WTC11 (cell line): ENCODE data around the gene RAB1B. TPM values are rescaled to one million over a fixed set of nuclear protein-coding genes. Genes with fewer than 3 reads are reported as not detected.

ENCODE experiments used
- ATAC-seq: fragments of 200-7000 bp; cut with Tn5 transposase; 2 replicates; pipeline ENCODE4 v1.10.0; 2021; ENCODE audit warnings: mild to moderate bottlenecking, moderate library complexity
- CTCF ChIA-PET: fragments of 300-600 bp; sonication (Branson Sonifier 250); formaldehyde crosslinking; loops from one replicate; lab custom pipeline; 2021; ENCODE audit warnings: antibody characterized with exemption; lab: Charles Lee
- POLR2A ChIA-PET: fragments of 350-600 bp; sonication (Branson Sonifier 250); formaldehyde crosslinking; loops from one replicate; lab custom pipeline; 2021; ENCODE audit warnings: antibody characterized with exemption; lab: Charles Lee
- DNase-seq: peaks from one replicate; pipeline ENCODE4 v3.0.0; 2021; ENCODE audit warnings: low spot score
- H3K27ac Mint-ChIP-seq: 2 replicates; pipeline ENCODE4 v1.8.0; 2021; ENCODE audit warnings: mixed read lengths
- H3K27me3 Mint-ChIP-seq: 2 replicates; pipeline ENCODE4 v1.8.0; 2021; ENCODE audit warnings: low read depth, mild to moderate bottlenecking, moderate library complexity, mixed read lengths
- H3K36me3 Mint-ChIP-seq: 2 replicates; pipeline ENCODE4 v1.8.0; 2021; ENCODE audit warnings: mixed read lengths
- H3K4me1 Mint-ChIP-seq: 2 replicates; pipeline ENCODE4 v1.8.0; 2022; ENCODE audit warnings: mixed read lengths
- H3K4me3 Mint-ChIP-seq: 2 replicates; pipeline ENCODE4 v1.8.0; 2021; ENCODE audit warnings: mild to moderate bottlenecking, moderate library complexity, mixed read lengths
- H3K9me3 Mint-ChIP-seq: 2 replicates; pipeline ENCODE4 v1.8.0; 2021; ENCODE audit warnings: mixed read lengths
- ATF1 ChIP-seq: sonication (generic); formaldehyde crosslinking; IDR thresholded peaks from 2 replicates; pipeline ENCODE4 v1.8.1; 2023; ENCODE audit warnings: mild to moderate bottlenecking, moderate library complexity, missing genetic modification reagents
- ATF2 ChIP-seq: sonication (generic); formaldehyde crosslinking; IDR thresholded peaks from 2 replicates; pipeline ENCODE4 v1.8.1; 2022; ENCODE audit warnings: low read depth, missing genetic modification reagents, borderline replicate concordance
- CREM ChIP-seq: sonication (generic); formaldehyde crosslinking; IDR thresholded peaks from 2 replicates; pipeline ENCODE4 v1.8.1; 2022; ENCODE audit warnings: mild to moderate bottlenecking, missing genetic modification reagents, moderate library complexity
- CTCF ChIP-seq: fragments of 200-600 bp; IDR thresholded peaks from 2 replicates; pipeline ENCODE4 v1.8.0; 2022; ENCODE audit warnings: antibody characterized with exemption
- GABPB1 ChIP-seq: sonication (generic); formaldehyde crosslinking; IDR thresholded peaks from 2 replicates; pipeline ENCODE4 v1.8.1; 2023; ENCODE audit warnings: mild to moderate bottlenecking, missing genetic modification reagents
- MYBL2 ChIP-seq: sonication (generic); formaldehyde crosslinking; IDR thresholded peaks from 2 replicates; pipeline ENCODE4 v1.8.1; 2023; ENCODE audit warnings: mild to moderate bottlenecking, moderate library complexity, missing genetic modification reagents
- OVOL2 ChIP-seq: fragments of 250-450 bp; sonication (Bioruptor Pico); IDR thresholded peaks from 2 replicates; pipeline ENCODE4 v1.9.0; 2021; ENCODE audit warnings: mild to moderate bottlenecking, borderline replicate concordance
- RELA ChIP-seq: sonication (generic); formaldehyde crosslinking; IDR thresholded peaks from 2 replicates; pipeline ENCODE4 v1.8.1; 2022; ENCODE audit warnings: missing genetic modification reagents, mild to moderate bottlenecking, borderline replicate concordance
- RORB ChIP-seq: fragments of 250-450 bp; sonication (Bioruptor Pico); IDR thresholded peaks from 2 replicates; pipeline ENCODE4 v1.9.0; 2021; ENCODE audit warnings: mild to moderate bottlenecking
- SMAD4 ChIP-seq: sonication (generic); formaldehyde crosslinking; IDR thresholded peaks from 2 replicates; pipeline ENCODE4 v1.8.0; 2022; ENCODE audit warnings: mild to moderate bottlenecking, missing genetic modification reagents
- TEAD1 ChIP-seq: sonication (generic); formaldehyde crosslinking; IDR thresholded peaks from 2 replicates; pipeline ENCODE4 v1.8.0; 2022; ENCODE audit warnings: mild to moderate bottlenecking, missing genetic modification reagents
- TEAD4 ChIP-seq: sonication (generic); formaldehyde crosslinking; IDR thresholded peaks from 2 replicates; pipeline ENCODE4 v1.8.0; 2022; ENCODE audit warnings: mild to moderate bottlenecking, missing genetic modification reagents
- ZBTB21 ChIP-seq: sonication (generic); formaldehyde crosslinking; IDR thresholded peaks from 2 replicates; pipeline ENCODE4 v1.8.1; 2023; ENCODE audit warnings: mild to moderate bottlenecking, missing genetic modification reagents, borderline replicate concordance
- ZNF232 ChIP-seq: sonication (generic); formaldehyde crosslinking; IDR thresholded peaks from 2 replicates; pipeline ENCODE4 v1.8.0; 2022; ENCODE audit warnings: mild to moderate bottlenecking, missing genetic modification reagents
- ZNF263 ChIP-seq: sonication (generic); formaldehyde crosslinking; IDR thresholded peaks from 2 replicates; pipeline ENCODE4 v1.8.1; 2022; ENCODE audit warnings: low read depth, mild to moderate bottlenecking, moderate library complexity, missing genetic modification reagents
- ZNF416 ChIP-seq: fragments of 250-450 bp; sonication (Bioruptor Pico); IDR thresholded peaks from 2 replicates; pipeline ENCODE4 v1.9.0; 2021; ENCODE audit warnings: mild to moderate bottlenecking, inconsistent platforms
- ZNF671 ChIP-seq: fragments of 250-450 bp; sonication (Bioruptor Pico); IDR thresholded peaks from 2 replicates; pipeline ENCODE4 v1.8.0; 2021; ENCODE audit warnings: mild to moderate bottlenecking
- total RNA-seq: library from RNA; stranded (reverse); gene quantifications from 3 replicates; pipeline ENCODE4 v1.2.3, GENCODE V29; 2021
- TF ChIP-seq, protein P1 (sequence below): sonication (generic); formaldehyde crosslinking; IDR thresholded peaks from 2 replicates; pipeline ENCODE4 v1.8.0; 2022; ENCODE audit warnings: mild to moderate bottlenecking, missing genetic modification reagents
- TF ChIP-seq, protein P2 (sequence below): sonication (generic); formaldehyde crosslinking; IDR thresholded peaks from 2 replicates; pipeline ENCODE4 v1.8.1; 2022; ENCODE audit warnings: low read depth, mild to moderate bottlenecking, moderate library complexity, missing genetic modification reagents, borderline replicate concordance
- TF ChIP-seq, protein P3 (sequence below): sonication (generic); formaldehyde crosslinking; IDR thresholded peaks from 2 replicates; pipeline ENCODE4 v1.8.0; 2023; ENCODE audit warnings: mild to moderate bottlenecking, missing genetic modification reagents

RAB1B gene
- total RNA-seq, 1 experiment from 2014 or later, result 125 TPM

DNA sequence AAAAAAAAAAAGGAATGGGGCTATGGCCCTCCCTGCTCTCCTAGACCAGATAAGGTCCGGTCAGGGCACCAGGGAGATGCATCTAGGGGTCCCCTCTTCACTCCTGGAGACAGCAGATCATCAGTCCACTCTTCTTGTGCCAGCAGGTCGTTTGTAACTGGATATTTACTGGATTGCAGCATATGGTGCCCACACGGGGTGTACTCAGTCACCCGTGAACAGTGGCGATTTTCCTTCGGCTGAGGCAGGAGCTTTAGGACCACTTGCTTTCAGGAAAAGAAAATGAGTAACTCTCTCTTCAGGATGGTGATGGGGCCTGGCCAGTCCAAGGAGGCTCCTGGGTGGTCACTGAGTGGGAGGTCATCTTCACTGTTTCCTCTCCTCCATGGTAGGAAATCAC, 38.3 kb upstream of the RAB1B start (continued):
- TF ChIP-seq CTCF (no peak), ATF2 (CRISPR knock-in tag) (no peak)
- TF ChIP-seq, all 79 proteins: peak for 0

DNA sequence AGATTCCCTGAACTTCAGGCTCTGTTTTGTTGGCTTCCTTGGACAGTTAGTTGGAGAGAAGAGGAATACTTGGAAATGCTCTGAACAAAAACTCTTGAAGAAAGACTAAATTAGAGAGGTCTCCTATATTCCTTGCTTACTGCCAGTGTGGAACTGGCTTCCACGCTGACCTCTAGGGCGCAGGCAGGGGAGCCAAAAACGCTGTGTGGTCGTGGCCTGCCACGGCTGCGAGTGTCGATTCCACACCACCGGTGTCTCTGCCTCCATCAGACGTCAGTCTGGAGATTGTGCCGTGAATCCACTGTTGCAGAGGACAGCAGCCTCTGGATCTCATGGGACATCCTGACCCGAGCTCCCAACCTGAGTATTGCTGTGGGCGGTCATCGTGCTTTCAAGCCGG, 37.5 kb upstream of the RAB1B start:
- TF ChIP-seq ZNF232 (CRISPR knock-in tag), result no peak
- no peak for TF ChIP-seq ATF2 (CRISPR knock-in tag)
- TF ChIP-seq OVOL2 (CRISPR knock-in tag), result no peak
- no peak for TF ChIP-seq CREM (CRISPR knock-in tag)
- no peak for TF ChIP-seq ZNF671
- no peak for TF ChIP-seq RORB (CRISPR knock-in tag)
- no peak for TF ChIP-seq RELA (CRISPR knock-in tag)
- no peak for TF ChIP-seq ZBTB21 (CRISPR knock-in tag)
- no peak for TF ChIP-seq ATF1 (CRISPR knock-in tag)
- TF ChIP-seq ZNF263 (CRISPR knock-in tag), result no peak
- TF ChIP-seq, protein P1, sequence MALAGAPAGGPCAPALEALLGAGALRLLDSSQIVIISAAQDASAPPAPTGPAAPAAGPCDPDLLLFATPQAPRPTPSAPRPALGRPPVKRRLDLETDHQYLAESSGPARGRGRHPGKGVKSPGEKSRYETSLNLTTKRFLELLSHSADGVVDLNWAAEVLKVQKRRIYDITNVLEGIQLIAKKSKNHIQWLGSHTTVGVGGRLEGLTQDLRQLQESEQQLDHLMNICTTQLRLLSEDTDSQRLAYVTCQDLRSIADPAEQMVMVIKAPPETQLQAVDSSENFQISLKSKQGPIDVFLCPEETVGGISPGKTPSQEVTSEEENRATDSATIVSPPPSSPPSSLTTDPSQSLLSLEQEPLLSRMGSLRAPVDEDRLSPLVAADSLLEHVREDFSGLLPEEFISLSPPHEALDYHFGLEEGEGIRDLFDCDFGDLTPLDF, result no peak
- no peak for TF ChIP-seq TEAD4 (CRISPR knock-in tag)
- TF ChIP-seq SMAD4, result no peak
- TF ChIP-seq, protein P2, sequence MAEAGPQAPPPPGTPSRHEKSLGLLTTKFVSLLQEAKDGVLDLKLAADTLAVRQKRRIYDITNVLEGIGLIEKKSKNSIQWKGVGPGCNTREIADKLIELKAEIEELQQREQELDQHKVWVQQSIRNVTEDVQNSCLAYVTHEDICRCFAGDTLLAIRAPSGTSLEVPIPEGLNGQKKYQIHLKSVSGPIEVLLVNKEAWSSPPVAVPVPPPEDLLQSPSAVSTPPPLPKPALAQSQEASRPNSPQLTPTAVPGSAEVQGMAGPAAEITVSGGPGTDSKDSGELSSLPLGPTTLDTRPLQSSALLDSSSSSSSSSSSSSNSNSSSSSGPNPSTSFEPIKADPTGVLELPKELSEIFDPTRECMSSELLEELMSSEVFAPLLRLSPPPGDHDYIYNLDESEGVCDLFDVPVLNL (CRISPR knock-in tag), result no peak
- no peak for TF ChIP-seq MYBL2 (CRISPR knock-in tag)
- no peak for TF ChIP-seq GABPB1 (CRISPR knock-in tag)
- TF ChIP-seq TEAD1 (CRISPR knock-in tag), result no peak
- TF ChIP-seq, protein P3, sequence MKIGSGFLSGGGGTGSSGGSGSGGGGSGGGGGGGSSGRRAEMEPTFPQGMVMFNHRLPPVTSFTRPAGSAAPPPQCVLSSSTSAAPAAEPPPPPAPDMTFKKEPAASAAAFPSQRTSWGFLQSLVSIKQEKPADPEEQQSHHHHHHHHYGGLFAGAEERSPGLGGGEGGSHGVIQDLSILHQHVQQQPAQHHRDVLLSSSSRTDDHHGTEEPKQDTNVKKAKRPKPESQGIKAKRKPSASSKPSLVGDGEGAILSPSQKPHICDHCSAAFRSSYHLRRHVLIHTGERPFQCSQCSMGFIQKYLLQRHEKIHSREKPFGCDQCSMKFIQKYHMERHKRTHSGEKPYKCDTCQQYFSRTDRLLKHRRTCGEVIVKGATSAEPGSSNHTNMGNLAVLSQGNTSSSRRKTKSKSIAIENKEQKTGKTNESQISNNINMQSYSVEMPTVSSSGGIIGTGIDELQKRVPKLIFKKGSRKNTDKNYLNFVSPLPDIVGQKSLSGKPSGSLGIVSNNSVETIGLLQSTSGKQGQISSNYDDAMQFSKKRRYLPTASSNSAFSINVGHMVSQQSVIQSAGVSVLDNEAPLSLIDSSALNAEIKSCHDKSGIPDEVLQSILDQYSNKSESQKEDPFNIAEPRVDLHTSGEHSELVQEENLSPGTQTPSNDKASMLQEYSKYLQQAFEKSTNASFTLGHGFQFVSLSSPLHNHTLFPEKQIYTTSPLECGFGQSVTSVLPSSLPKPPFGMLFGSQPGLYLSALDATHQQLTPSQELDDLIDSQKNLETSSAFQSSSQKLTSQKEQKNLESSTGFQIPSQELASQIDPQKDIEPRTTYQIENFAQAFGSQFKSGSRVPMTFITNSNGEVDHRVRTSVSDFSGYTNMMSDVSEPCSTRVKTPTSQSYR (CRISPR knock-in tag), result no peak
- TF ChIP-seq ZNF416, result no peak
- no peak for ATAC-seq
- ChIA-PET POLR2A (no interaction called here), CTCF (interaction anchor here (1.5 kb wide), 1 partner anchor 9 kb away, joined by 9 read pairs; no protein-coding TSS in a partner anchor)
- no peak overlapping the region for H3K27ac Mint-ChIP-seq
- no peaks in the 10 kb centered on the region for H3K36me3 Mint-ChIP-seq
- no peaks in the 10 kb centered on the region for H3K9me3 Mint-ChIP-seq
- no peak for DNase-seq
- no peak overlapping the region for H3K4me3 Mint-ChIP-seq
- H3K27me3 Mint-ChIP-seq, result no peaks in the 10 kb centered on the region
- H3K4me1 Mint-ChIP-seq, result peaks cover 19% of the 10 kb centered on the region
